ENCODE data around the gene MIER2.
"Not testable (repeated sequence)": the region's sequence is repeated elsewhere in the genome, so short reads cannot be mapped to it uniquely, and the experiment has no call there.

The MIER2 gene

GRCh38 chr19:269241-269640, 75.4 kb downstream of the MIER2 start:
- no peak overlapping the region for H3K4me3 Mint-ChIP-seq
- H3K27me3 Mint-ChIP-seq, result peaks cover 71% of the 10 kb centered on the region
- no peak overlapping the region for H3K27ac Mint-ChIP-seq
- peaks cover 9% of the 10 kb centered on the region for H3K4me1 Mint-ChIP-seq (ENCODE audit: low read depth)
- no peaks in the 10 kb centered on the region for H3K36me3 Mint-ChIP-seq (ENCODE audit: low read depth)
- no peaks in the 10 kb centered on the region for H3K9me3 Mint-ChIP-seq

GRCh38 chr19:262125-262524, 82.5 kb downstream of the MIER2 start:
- H3K4me3 Mint-ChIP-seq, result no peak overlapping the region
- H3K36me3 Mint-ChIP-seq (ENCODE audit: low read depth), result no peaks in the 10 kb centered on the region
- peaks cover 53% of the 10 kb centered on the region for H3K27me3 Mint-ChIP-seq
- H3K4me1 Mint-ChIP-seq (ENCODE audit: low read depth), result peaks cover 14% of the 10 kb centered on the region
- H3K27ac Mint-ChIP-seq, result peak overlapping the region; percentile 34
- no peaks in the 10 kb centered on the region for H3K9me3 Mint-ChIP-seq

GRCh38 chr19:256804-257203, 87.8 kb downstream of the MIER2 start:
- not testable (repeated sequence) for H3K9me3 Mint-ChIP-seq; H3K4me1 Mint-ChIP-seq (ENCODE audit: low read depth); H3K27ac Mint-ChIP-seq; H3K36me3 Mint-ChIP-seq (ENCODE audit: low read depth); H3K4me3 Mint-ChIP-seq
- H3K27me3 Mint-ChIP-seq, result peaks cover 51% of the 10 kb centered on the region

Measured in stimulated activated naive CD8-positive, alpha-beta T cell treated with anti-CD3 and anti-CD28 coated beads, Interleukin-15, Interleukin-2, amounts not matched to agents 100 ng/mL and 50 ng/mL, for 24 hours (primary cell).